ENCODE data around the gene LCE3D.

- TF ChIP-seq EZH2 (IDR thresholded peaks at IDR 0.05; ENCODE audit: low read length, missing control alignments): no peak
- TF ChIP-seq, protein P1, sequence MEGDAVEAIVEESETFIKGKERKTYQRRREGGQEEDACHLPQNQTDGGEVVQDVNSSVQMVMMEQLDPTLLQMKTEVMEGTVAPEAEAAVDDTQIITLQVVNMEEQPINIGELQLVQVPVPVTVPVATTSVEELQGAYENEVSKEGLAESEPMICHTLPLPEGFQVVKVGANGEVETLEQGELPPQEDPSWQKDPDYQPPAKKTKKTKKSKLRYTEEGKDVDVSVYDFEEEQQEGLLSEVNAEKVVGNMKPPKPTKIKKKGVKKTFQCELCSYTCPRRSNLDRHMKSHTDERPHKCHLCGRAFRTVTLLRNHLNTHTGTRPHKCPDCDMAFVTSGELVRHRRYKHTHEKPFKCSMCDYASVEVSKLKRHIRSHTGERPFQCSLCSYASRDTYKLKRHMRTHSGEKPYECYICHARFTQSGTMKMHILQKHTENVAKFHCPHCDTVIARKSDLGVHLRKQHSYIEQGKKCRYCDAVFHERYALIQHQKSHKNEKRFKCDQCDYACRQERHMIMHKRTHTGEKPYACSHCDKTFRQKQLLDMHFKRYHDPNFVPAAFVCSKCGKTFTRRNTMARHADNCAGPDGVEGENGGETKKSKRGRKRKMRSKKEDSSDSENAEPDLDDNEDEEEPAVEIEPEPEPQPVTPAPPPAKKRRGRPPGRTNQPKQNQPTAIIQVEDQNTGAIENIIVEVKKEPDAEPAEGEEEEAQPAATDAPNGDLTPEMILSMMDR (conservative IDR thresholded peaks at IDR 0.05 in 1 of 2, IDR thresholded peaks at IDR 0.05 in 1 of 2; ENCODE audit: low read depth in 1 of 2, low read length in 2 of 2): no peak
These were observed 15.2 kb downstream of the LCE3D start for GRCh38 chr1:152565115-152565514.

Measured in fibroblast of lung (primary cell).